ENCODE measurements around the gene SCAP.

GRCh38 chr3:47374587-47374986 lies 101.2 kb downstream of the SCAP start:
- TF ChIP-seq CTCF (IDR thresholded peaks at IDR 0.05; ENCODE audit: borderline replicate concordance, extremely low read depth, low read length, poor library complexity, severe bottlenecking), result no peak
- no peak for TF ChIP-seq EZH2 (IDR thresholded peaks at IDR 0.05; ENCODE audit: borderline replicate concordance, low read depth, low read length, severe bottlenecking)

Measured in DND-41 (cell line).